Astrocyte of the cerebellum (primary cell): ENCODE data around the gene CELA2A.
A peak's percentile ranks its signal among the peaks of the same experiment; 100 is the strongest.

Experiments
- DNase-seq: peaks from one replicate; pipeline ENCODE4 v3.0.0-alpha.2; 2011; ENCODE audit warnings: low read depth
- H3K4me3 ChIP-seq: 2 replicates; pipeline ENCODE4 v1.5.1; 2011; ENCODE audit warnings: mild to moderate bottlenecking, low read depth, low read length, moderate library complexity
- CTCF ChIP-seq: IDR thresholded peaks from 2 replicates; pipeline ENCODE4 v1.5.1; 2012; ENCODE audit warnings: low read length, low read depth, moderate library complexity, mild to moderate bottlenecking; ENCODE audit errors: missing control alignments
- in situ Hi-C: cut with HindIII; loops from 2 replicates; pipeline ENCODE4 v1.10.0; 2017; ENCODE audit warnings: low sequenced_read_pairs

The CELA2A gene

GRCh38 chr1:15451014-15451722 lies 5.4 kb upstream of the CELA2A start:
- in situ Hi-C loops: no loop called here
- DNase-seq: no peak
- no peak for TF ChIP-seq CTCF
- H3K4me3 ChIP-seq: no peak overlapping the region

- H3K4me3 ChIP-seq: no peak overlapping the region
- no peak for TF ChIP-seq CTCF
- in situ Hi-C loops: no loop called here
- no peak for DNase-seq
Observed at GRCh38 chr1:15452216-15452615, 4.3 kb upstream of the CELA2A start.

- TF ChIP-seq CTCF: no peak
- no peak overlapping the region for H3K4me3 ChIP-seq
- DNase-seq: no peak
- in situ Hi-C loops: no loop called here
Observed at GRCh38 chr1:15452866-15453571, 3.5 kb upstream of the CELA2A start.

GRCh38 chr1:15453734-15454133 lies 2.8 kb upstream of the CELA2A start:
- in situ Hi-C loops: no loop called here
- no peak for DNase-seq
- no peak for TF ChIP-seq CTCF
- no peak overlapping the region for H3K4me3 ChIP-seq

GRCh38 chr1:15454256-15454655 lies 2.3 kb upstream of the CELA2A start:
- peak; percentile 48 for DNase-seq
- no peak overlapping the region for H3K4me3 ChIP-seq
- TF ChIP-seq CTCF: no peak
- in situ Hi-C loops: no loop called here

- in situ Hi-C loops: no loop called here
- no peak overlapping the region for H3K4me3 ChIP-seq
Observed at GRCh38 chr1:15455522-15455921, 1.0 kb upstream of the CELA2A start.

More at GRCh38 chr1:15455522-15455921, 1.0 kb upstream of the CELA2A start:
- DNase-seq: no peak
- TF ChIP-seq CTCF: no peak
